H1 (cell line): Measurements from ENCODE around the gene FAM24B. TPM values are rescaled to one million over a fixed set of nuclear protein-coding genes. Genes with fewer than 3 reads are reported as not detected.

Experiments
- CTCF ChIA-PET: fragments of 300-600 bp; sonication (Branson Sonifier 250); formaldehyde crosslinking; loops from one replicate; lab custom pipeline; 2021; ENCODE audit not compliant: partially characterized antibody; lab: Charles Lee
- POLR2A ChIA-PET: fragments of 300-600 bp; sonication (Branson Sonifier 250); formaldehyde crosslinking; loops from one replicate; lab custom pipeline; 2021; ENCODE audit warnings: inconsistent platforms; ENCODE audit not compliant: partially characterized antibody; lab: Charles Lee
- DNase-seq, 2 experiments: peaks; one replicate each; pipeline versions ENCODE4 v3.0.0 to v3.0.0-alpha.2; 2010 to 2022; ENCODE audit warnings: low spot score in 2 of 2, low read depth in 1 of 2, mixed read lengths in 1 of 2
- FAIRE-seq: peaks from 2 replicates; lab custom pipeline; 2011; peaks lifted over from hg19 to GRCh38; lab: Jason Lieb, UNC
- H2AFZ ChIP-seq: 2 replicates; pipeline ENCODE4 v1.8.1; 2012; ENCODE audit warnings: low read length, inconsistent platforms
- H2AK5ac ChIP-seq: 2 replicates; pipeline ENCODE4 v1.6.1; 2013; ENCODE audit warnings: low read depth, low read length
- H2BK120ac ChIP-seq: replicated peaks from 2 replicates; pipeline ENCODE3; 2013; ENCODE audit warnings: low read depth, low read length, inconsistent platforms
- H2BK12ac ChIP-seq: 2 replicates; pipeline ENCODE4 v1.6.1; 2013; ENCODE audit warnings: low read depth, low read length
- H2BK15ac ChIP-seq: 2 replicates; pipeline ENCODE4 v1.6.1; 2013; ENCODE audit warnings: low read length
- H2BK20ac ChIP-seq: 2 replicates; pipeline ENCODE4 v1.6.1; 2013; ENCODE audit warnings: low read length
- H2BK5ac ChIP-seq: 2 replicates; pipeline ENCODE4 v1.6.1; 2013; ENCODE audit warnings: low read depth, low read length
- H3K14ac ChIP-seq: 2 replicates; pipeline ENCODE4 v1.6.1; 2013; ENCODE audit warnings: inconsistent platforms; ENCODE audit not compliant: insufficient read length
- H3K18ac ChIP-seq: 2 replicates; pipeline ENCODE4 v1.6.1; 2013; ENCODE audit warnings: low read length; ENCODE audit errors: extremely low read depth
- H3K23ac ChIP-seq: 2 replicates; pipeline ENCODE4 v1.6.1; 2013; ENCODE audit warnings: inconsistent platforms; ENCODE audit not compliant: insufficient read length
- H3K23me2 ChIP-seq: 2 replicates; pipeline ENCODE4 v1.6.1; 2013; ENCODE audit warnings: low read depth, low read length
- H3K27ac ChIP-seq: 2 replicates; pipeline ENCODE4 v1.6.1; 2011; ENCODE audit warnings: low read depth, low read length, inconsistent platforms
- H3K27me3 ChIP-seq, 4 experiments: replicated peaks in 1 of 4; 1 replicate in 1 of 4; 2 replicates in 3 of 4; pipeline versions ENCODE4 v1.6.1 to v1.8.1; 2011 to 2013; ENCODE audit warnings: low read length in 3 of 4, mild to moderate bottlenecking in 3 of 4, inconsistent platforms in 2 of 4, mixed read lengths in 2 of 4, moderate library complexity in 1 of 4; ENCODE audit not compliant: control insufficient read depth in 3 of 4, insufficient read depth in 3 of 4; ENCODE audit errors: extremely low read depth in 1 of 4
- H3K36me3 ChIP-seq, 4 experiments: 2 replicates each; pipeline versions ENCODE4 v1.6.1 to v1.8.1; 2011 to 2013; ENCODE audit warnings: mild to moderate bottlenecking in 4 of 4, low read length in 3 of 4, moderate library complexity in 2 of 4, control low read depth in 1 of 4, inconsistent platforms in 1 of 4; ENCODE audit not compliant: insufficient read depth in 4 of 4, control insufficient read depth in 2 of 4
- H3K4ac ChIP-seq: replicated peaks from 2 replicates; pipeline ENCODE3; 2013; ENCODE audit warnings: low read length, low read depth, mixed read lengths, inconsistent platforms; ENCODE audit not compliant: insufficient read length
- H3K4me1 ChIP-seq, 4 experiments: replicated peaks in 1 of 4; 1 replicate in 1 of 4; 2 replicates in 3 of 4; pipeline versions ENCODE4 v1.6.1 to v1.8.1; 2011 to 2013; ENCODE audit warnings: low read length in 3 of 4, inconsistent platforms in 2 of 4, mixed read lengths in 1 of 4; ENCODE audit not compliant: insufficient read depth in 4 of 4, control insufficient read depth in 3 of 4
- H3K4me2 ChIP-seq, 2 experiments: 2 replicates each; pipeline versions ENCODE4 v1.6.1 to v1.8.1; 2011 to 2013; ENCODE audit warnings: low read depth in 2 of 2, low read length in 2 of 2, control low read depth in 1 of 2, inconsistent platforms in 1 of 2, mild to moderate bottlenecking in 1 of 2; ENCODE audit not compliant: insufficient read depth in 1 of 2
- H3K4me3 ChIP-seq, 4 experiments: fragments of 200-600, 300-600 bp in 1 of 4; sonication (generic), shearing (Covaris generic), sonication (Bioruptor Twin) in 1 of 4; 2 replicates each; pipeline versions ENCODE4 v1.5.1 to v1.8.1; 2011 to 2016; ENCODE audit warnings: low read length in 4 of 4, low read depth in 3 of 4, control low read depth in 2 of 4, inconsistent platforms in 2 of 4, mild to moderate bottlenecking in 2 of 4, mixed read lengths in 1 of 4, moderate library complexity in 1 of 4; ENCODE audit not compliant: insufficient read depth in 2 of 4; ENCODE audit errors: extremely low read depth in 1 of 4
- H3K56ac ChIP-seq: replicated peaks from 2 replicates; pipeline ENCODE3; 2013; ENCODE audit warnings: low read depth, mild to moderate bottlenecking, mixed read lengths, low read length, inconsistent platforms; ENCODE audit not compliant: insufficient read length
- H3K79me1 ChIP-seq: 2 replicates; pipeline ENCODE4 v1.6.1; 2013; ENCODE audit warnings: low read depth, low read length, control low read depth
- H3K79me2 ChIP-seq, 2 experiments: 2 replicates each; pipeline versions ENCODE4 v1.6.1 to v1.8.1; 2012 to 2013; ENCODE audit warnings: low read length in 2 of 2, mild to moderate bottlenecking in 2 of 2, inconsistent platforms in 1 of 2; ENCODE audit not compliant: insufficient read depth in 2 of 2, control insufficient read depth in 1 of 2
- H3K9ac ChIP-seq, 4 experiments: replicated peaks in 1 of 4; 1 replicate in 1 of 4; 2 replicates in 3 of 4; pipeline versions ENCODE4 v1.6.1 to v1.8.1; 2011 to 2013; ENCODE audit warnings: low read depth in 3 of 4, low read length in 3 of 4, control low read depth in 2 of 4, mild to moderate bottlenecking in 2 of 4, moderate library complexity in 2 of 4, inconsistent platforms in 1 of 4; ENCODE audit errors: extremely low read depth in 1 of 4
- H3K9me3 ChIP-seq, 2 experiments: 2 replicates each; pipeline versions ENCODE4 v1.6.1 to v1.8.1; 2012 to 2013; ENCODE audit warnings: mild to moderate bottlenecking in 2 of 2, moderate library complexity in 2 of 2, control low read depth in 1 of 2, inconsistent platforms in 1 of 2, low read depth in 1 of 2, low read length in 1 of 2, mixed read lengths in 1 of 2; ENCODE audit not compliant: insufficient read depth in 2 of 2
- H4K20me1 ChIP-seq, 2 experiments: replicated peaks in 1 of 2; 2 replicates each; pipeline versions ENCODE3 to v1.8.1; 2011 to 2013; ENCODE audit warnings: inconsistent platforms in 2 of 2, low read length in 2 of 2, mild to moderate bottlenecking in 1 of 2; ENCODE audit not compliant: insufficient read depth in 2 of 2, control insufficient read depth in 1 of 2
- H4K5ac ChIP-seq: 2 replicates; pipeline ENCODE4 v1.6.1; 2013; ENCODE audit warnings: low read length, low read depth, mixed read lengths, inconsistent platforms; ENCODE audit not compliant: insufficient read length
- H4K8ac ChIP-seq: 2 replicates; pipeline ENCODE4 v1.8.0; 2013; ENCODE audit warnings: mild to moderate bottlenecking, moderate library complexity, low read length, inconsistent platforms; ENCODE audit not compliant: insufficient read depth; ENCODE audit errors: extremely low read depth
- H4K91ac ChIP-seq: replicated peaks from 2 replicates; pipeline ENCODE3; 2013; ENCODE audit warnings: low read length, mixed read lengths, inconsistent platforms; ENCODE audit not compliant: insufficient read length
- CHD2 ChIP-seq: IDR thresholded peaks from 2 replicates; pipeline ENCODE4 v1.6.1; 2012; ENCODE audit warnings: low read length, improper control_type of control experiment
- HDAC6 ChIP-seq: IDR thresholded peaks from one replicate; pipeline ENCODE4 v1.7.1; 2012; ENCODE audit warnings: low read depth, mild to moderate bottlenecking, inconsistent platforms, low read length, moderate library complexity
- polyA plus RNA-seq, 7 experiments: library from polyadenylated mRNA; depleted of rRNA in 3 of 7; stranded (reverse) in 5 of 7; unstranded in 2 of 7; fragments of >200 nt in 5 of 7; fragments of 200-250 nt in 2 of 7; gene quantifications; 1 replicate in 5 of 7; 2 replicates in 1 of 7; 4 replicates in 1 of 7; pipeline versions ENCODE4 v1.2.1 to v1.2.3, GENCODE V29; 2011 to 2013; ENCODE audit warnings: missing spikeins in 2 of 7, mixed read lengths in 2 of 7
- total RNA-seq: library from RNA; stranded (reverse); fragmentation: NEBNext Ultra II Directional; extraction: Animal tissue kit (Norgen Biotek cat#: 25700); gene quantifications from 2 replicates; pipeline ENCODE4 v1.2.1, GENCODE V29; 2021

FAM24B gene
- total and polyA plus RNA-seq, 2 of the 8 experiments (the other 6 are each of a cell fraction or from before 2014, with no cell fraction given) = 0.50 to 0.56 TPM

- ChIA-PET CTCF (no interaction called here), POLR2A (no interaction called here)
- Histone ChIP-seq H4K91ac (no peak overlapping the region), H3K9ac (no peak overlapping the region), H3K79me1 (no peaks in the 10 kb centered on the region), H4K8ac (no peak overlapping the region), H3K79me2 (no peaks in the 10 kb centered on the region), H3K4me3 (no peak overlapping the region), H3K23ac (no peak overlapping the region), H2AK5ac (no peak overlapping the region), H3K4ac (no peak overlapping the region), H3K36me3 (no peaks in the 10 kb centered on the region), H3K14ac (no peak overlapping the region), H3K27ac (no peak overlapping the region), H3K4me2 (no peak overlapping the region), H3K23me2 (no peaks in the 10 kb centered on the region; the same call in 1 of the 2 replicates), H4K5ac (no peak overlapping the region), H4K20me1 (no peaks in the 10 kb centered on the region), H3K56ac (no peak overlapping the region), H2BK15ac (no peak overlapping the region), H2BK12ac (no peak overlapping the region), H2BK120ac (no peak overlapping the region), H2BK5ac (no peak overlapping the region), H3K9me3 (no peaks in the 10 kb centered on the region; a peak in 1 of 4 replicates), H2AFZ (no peak overlapping the region), H3K18ac (no peak overlapping the region), H3K27me3 (peaks cover 0 to 3% (median 0%) of the 10 kb centered on the region in 4 experiments; a peak in 3 of 7 replicates), H3K4me1 (peaks cover 0 to 6% (median 4%) of the 10 kb centered on the region in 4 experiments; a peak in 4 of 7 replicates), H2BK20ac (no peak overlapping the region)
- DNase-seq (no peak), FAIRE-seq (no peak)
- TF ChIP-seq CHD2 (no peak), HDAC6 (no peak)
Observed at GRCh38 chr10:122882766-122883165, 3.4 kb upstream of the FAM24B start.
